ENCODE data around the gene ZNF488.

The ZNF488 gene

DNA sequence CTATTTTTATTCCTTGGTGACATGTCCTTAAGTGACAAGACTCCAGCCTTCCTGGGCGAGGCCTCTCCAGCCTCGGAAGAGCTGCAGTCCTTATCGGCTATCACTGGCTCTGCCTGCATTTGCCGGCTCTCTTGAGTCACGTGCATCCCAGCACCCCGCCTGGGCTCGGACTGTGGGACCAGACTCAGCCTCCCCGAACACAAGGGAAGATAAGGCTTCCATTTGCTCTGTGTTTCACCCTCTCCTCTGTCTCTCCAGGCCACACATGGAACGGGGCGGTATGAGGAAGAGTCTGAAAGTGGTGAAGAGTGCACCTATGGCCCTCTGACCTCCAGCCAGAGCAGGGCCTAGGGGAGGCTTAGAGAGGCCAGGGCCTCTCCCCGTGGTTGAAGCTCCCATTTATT, 57.2 kb downstream of the ZNF488 start:
- FAIRE-seq = no peak

DNA sequence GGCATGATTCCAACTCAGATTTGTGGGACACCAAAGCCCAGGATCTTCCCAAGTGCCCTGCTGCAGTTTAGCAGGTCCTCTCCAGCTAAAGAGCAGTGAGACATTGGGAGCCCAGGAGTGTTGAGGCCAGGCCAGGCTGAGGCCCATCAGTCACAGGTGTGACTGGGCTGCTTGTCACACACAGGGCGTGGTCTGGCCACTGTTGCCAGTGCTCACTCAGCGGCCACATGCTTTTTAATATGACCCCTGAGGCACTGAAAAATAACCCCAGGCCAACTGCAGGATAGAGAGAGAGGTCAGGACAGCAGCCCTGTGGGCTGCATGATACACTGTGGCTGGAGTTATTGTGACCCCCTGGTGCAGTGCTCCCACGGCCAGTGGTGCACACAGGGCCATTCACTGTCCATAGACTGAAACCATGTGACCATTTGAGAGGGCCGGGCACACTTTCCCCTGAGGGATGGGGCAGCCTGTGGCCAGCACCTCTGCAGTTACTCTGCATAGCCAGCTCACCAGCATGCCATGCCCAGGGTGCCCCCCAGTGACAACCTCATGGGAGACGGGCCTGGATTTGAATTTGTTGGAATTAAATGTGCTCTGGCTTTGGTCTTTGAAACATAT, 57.7 kb downstream of the ZNF488 start:
- FAIRE-seq = no peak

DNA sequence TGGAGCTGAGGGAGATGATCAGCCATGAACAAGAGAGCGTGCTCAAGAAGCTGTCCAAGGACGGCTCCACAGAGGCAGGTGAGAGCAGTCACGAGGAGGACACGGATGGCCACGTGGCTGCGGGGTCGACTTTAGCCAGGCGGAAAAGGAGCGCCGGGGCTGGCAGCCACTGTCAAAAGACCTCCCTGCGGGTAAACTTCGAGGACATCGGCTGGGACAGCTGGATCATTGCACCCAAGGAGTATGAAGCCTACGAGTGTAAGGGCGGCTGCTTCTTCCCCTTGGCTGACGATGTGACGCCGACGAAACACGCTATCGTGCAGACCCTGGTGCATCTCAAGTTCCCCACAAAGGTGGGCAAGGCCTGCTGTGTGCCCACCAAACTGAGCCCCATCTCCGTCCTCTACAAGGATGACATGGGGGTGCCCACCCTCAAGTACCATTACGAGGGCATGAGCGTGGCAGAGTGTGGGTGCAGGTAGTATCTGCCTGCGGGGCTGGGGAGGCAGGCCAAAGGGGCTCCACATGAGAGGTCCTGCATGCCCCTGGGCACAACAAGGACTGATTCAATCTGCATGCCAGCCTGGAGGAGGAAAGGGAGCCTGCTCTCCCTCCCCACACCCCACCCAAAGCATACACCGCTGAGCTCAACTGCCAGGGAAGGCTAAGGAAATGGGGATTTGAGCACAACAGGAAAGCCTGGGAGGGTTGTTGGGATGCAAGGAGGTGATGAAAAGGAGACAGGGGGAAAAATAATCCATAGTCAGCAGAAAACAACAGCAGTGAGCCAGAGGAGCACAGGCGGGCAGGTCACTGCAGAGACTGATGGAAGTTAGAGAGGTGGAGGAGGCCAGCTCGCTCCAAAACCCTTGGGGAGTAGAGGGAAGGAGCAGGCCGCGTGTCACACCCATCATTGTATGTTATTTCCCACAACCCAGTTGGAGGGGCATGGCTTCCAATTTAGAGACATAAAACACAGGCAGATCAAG, 58.5 kb downstream of the ZNF488 start:
- no peak for FAIRE-seq

DNA sequence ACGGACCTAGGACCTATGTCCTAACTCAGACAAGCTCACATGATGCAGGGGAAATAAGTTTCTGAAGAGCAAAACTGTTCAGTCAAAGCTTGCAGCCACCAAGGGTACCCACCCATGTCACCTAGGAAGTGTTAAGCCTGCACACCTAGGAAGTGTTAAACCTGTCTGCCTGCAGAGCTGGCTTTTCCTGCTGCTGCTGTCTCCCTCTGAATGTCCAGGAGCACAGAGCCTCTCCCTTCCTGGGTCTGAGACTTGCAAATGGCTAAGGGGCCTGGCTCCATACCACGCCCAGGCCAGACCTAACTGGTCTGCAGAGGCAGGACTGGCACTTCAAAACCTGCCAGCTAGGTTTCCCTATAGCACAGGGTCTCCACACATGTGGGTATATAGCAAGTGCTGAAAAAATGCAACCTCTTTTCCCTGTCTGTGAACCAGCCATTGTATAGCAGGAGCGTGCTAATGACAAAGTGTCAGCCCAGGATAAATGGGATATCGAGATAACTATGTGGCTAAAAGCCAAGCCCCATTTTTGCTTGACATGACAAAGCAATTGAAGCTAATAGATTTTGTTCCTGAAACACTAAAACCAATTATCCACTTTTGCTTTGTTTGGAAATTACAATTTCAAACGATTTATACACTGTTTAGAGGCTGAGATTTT, 60.3 kb downstream of the ZNF488 start:
- FAIRE-seq = no peak

DNA sequence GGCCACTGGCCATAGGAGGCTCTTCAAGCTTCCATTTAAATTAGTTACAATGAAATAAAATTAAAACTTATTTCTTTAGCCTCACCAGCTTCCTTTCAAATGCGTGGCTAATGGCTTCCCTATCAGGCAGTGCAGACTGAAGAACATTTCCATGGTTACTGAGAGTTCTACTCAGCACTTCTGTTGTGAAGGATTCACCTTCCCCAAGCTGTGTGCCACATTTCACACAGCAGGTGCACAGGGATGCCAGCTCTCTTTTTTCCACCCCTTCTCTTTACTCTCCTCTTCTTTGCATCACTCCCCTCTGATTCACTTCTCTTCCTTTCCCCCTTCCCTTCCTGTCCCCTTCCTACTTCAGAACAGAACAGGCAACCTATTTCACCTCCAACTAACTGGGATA, 61.0 kb downstream of the ZNF488 start:
- no peak for FAIRE-seq

DNA sequence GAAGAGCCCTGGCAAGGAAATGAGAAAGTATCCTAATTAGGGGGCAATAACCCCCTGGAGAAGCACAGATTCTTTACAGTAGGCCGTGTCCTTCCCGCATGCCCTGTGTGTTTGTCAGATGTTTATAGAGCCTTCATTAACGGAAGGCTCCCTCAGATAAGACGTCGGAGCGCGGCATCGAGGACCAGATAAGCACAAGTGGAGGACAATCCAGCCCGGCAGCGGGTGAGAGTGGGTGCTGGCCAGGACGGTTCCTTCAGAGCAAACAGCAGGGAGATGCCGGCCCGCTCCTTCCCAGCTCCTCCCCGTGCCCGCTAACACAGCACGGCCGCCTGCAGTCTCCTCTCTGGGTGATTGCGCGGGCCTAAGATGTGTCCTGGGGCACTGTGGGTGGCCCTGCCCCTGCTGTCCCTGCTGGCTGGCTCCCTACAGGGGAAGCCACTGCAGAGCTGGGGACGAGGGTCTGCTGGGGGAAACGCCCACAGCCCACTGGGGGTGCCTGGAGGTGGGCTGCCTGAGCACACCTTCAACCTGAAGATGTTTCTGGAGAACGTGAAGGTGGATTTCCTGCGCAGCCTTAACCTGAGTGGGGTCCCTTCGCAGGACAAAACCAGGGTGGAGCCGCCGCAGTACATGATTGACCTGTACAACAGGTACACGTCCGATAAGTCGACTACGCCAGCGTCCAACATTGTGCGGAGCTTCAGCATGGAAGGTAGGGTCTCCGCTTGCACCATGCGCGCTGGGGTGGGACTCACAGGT, 61.6 kb downstream of the ZNF488 start, which contains the start of gene GDF2:
Gene GDF2 (plus strand): TSS at position 155 of the 762 bp plus-strand sequence. CDS start 215 bp downstream, at position 370.
- FAIRE-seq = no peak

DNA sequence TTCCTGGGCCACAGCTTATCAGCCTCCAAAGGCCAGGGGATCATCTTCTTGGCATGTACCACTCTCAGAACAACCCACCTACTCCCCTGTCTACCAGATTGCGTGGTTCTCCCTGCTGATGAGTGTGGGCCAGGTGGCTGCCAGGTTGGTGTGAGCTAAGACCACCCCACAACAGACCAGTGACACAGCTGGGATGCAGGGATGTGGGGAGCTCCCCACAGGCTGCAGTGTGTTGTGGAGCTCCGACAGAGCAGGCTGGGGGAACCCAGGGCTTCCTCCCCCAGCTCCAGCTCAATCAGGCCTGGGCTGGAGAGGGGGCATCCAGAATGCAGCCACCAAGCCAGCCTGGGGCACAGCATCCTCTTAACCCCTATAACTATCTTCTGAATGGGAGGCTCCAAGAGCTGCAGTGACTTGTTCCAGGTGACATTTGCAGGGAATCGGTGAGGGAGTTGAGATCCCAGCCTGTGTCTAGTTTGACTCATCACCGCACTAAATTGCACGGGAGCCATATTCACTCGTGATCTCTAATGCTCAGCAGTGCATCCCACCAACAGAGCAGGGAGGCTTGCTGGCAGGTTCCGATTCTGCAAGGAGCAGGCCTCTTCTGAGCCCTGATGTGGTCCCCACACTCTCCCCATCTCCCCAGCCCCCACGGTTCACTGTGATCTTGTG, 62.4 kb downstream of the ZNF488 start:
- FAIRE-seq = no peak

DNA sequence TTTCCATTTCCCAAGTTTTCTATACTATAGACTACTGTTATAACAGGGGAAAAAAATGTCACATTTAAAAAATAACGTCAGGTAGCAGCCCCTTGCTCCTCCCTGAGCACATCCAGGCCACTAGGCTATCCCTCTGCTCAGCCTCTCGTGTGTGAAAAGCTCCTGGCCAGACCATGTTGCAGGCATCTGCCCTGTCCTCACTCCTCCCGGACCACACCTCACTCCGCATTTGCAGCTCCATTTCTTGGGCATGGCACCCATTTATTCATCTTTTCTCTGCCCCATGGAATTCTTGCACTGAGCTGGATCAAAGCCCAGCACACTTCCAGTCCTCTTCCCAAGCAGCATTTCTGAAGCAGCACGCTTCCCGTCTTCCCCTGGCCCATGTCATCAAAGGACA, 63.3 kb downstream of the ZNF488 start:
- FAIRE-seq = no peak

DNA sequence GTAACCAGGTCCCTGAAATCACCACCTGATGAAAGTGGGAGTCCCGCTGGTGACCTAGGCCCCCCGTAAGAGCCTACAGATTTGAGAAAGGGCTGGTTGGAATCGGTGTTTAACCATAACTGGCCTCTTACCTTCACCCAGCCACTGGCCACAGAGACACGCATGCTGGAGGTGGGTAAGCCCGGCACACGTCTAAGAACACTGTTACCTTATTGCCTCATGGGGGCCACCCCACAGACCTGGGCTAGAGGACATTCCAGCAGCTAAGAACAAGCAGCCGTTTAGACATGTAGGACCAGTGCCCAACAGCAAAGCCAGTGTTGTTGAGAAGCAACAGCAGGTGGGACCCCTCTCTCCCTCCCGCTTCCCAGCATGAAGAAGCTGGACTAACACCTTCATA, 64.3 kb downstream of the ZNF488 start:
- no peak for FAIRE-seq

DNA sequence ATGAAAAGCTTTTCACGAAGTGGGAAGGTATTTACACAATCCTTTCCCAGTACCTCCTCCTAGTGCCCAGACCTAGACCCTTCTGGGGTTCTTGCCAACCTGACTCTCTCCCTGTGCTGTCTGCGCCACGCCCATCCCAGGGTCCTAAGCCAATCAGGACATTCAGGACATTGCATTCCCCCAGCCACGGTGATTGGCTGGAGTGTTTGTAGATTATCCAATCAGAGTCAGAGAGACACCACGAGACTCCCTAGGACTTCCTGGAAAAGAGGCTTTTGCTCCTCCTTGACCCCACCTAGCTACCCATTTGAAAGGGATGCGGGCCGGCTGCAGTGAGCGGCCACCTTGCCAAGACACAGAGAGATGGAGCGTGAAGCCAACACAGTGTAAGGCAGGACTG, 65.4 kb downstream of the ZNF488 start:
- FAIRE-seq = no peak

DNA sequence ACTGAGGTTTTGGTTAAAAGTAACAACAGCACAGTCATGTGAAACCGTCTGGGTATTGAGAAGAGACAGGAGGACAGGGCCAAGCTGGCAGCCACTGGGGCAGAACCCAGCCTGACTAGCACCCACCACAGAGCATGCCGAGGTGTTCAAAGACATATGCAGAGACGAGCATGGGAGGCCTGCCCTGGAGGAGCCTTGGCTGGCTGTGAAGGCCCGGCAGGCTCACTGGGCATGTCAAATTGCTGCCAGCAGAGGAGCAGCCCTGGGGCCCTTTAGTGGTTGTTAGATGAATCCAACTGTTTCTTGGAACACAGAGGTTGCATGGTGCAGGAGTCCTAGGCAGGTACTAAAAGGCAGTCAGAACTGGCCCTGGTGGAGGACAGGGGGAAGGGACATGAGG, 66.8 kb downstream of the ZNF488 start:
- no peak for FAIRE-seq

DNA sequence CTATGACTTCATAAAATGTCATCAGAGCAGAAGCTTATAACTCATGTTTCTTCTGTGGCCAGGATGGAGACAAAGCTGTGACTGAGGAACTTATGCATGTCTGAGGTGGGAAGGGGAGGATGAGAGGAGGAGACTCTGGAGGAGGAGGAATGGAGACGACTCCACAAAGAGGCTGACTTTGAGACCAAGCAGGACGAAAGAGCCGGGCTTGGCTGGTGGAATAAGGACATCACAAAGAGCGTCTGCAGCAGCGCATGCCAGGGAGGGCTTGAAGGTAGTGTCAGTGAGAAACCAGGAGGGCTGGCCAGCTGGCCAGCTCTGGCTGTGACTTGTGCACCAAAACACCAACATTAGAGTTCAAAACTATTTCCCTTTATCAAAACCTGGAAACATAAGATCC, 68.0 kb downstream of the ZNF488 start:
- FAIRE-seq = no peak

Measured in colon (tissue), 2 donors.